HG02852 (cell line): ENCODE results near the gene MCL1.

Experiments used
- ATAC-seq: cut with Tn5 transposase; IDR thresholded peaks from one replicate; pipeline ENCODE4 v1.9.1; 2021; ENCODE audit warnings: mild to moderate bottlenecking, moderate library complexity; ENCODE audit not compliant: unreplicated experiment

The MCL1 gene

DNA sequence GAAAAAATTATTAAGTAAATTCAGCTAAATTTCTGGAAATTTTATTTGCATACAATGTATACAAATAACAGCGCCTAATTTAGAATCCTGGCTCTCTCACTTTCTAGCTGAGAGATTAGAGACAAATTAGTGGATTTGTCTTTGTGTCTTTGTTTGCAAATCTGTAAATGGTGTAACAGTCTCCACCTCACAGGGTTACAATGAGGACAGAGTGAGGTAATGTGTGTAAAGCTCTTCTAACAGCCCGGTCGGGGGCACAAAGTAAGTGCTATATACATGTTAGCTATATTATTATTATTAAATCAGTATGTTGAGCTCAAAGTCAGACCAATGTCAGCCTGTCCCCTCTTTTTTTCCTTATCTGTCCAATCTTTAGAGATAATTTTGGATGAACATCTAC lies 35.2 kb downstream of the MCL1 start:
- ATAC-seq = no peak

DNA sequence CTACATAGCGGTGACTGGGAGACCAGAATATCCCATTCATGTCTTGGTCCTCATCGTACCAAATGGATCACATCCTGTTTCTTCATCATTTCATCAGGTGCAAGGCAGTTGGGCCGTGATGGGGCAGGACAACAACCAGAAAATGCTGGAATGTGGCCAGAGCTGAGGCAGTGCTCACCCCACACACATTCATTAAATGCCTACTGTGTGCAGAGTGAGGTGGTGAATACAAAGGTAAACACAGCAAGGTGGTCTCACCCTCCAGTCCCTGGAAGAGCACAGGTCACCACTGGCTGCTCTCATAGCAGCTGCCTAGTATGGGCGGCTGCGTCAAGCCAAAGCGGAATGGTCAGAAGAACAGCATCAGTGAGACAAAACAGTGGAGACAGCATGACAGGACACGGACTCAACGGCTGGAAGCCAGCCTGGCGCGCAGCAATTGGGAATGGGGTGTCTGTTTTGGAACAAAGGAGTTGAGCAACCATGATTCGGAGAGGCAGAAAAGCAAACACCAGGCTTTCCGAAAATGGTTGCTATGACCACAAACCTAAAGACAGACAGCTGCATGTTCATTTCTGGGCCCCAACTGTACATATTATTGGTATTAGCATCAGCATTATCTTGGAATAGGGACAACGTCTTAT lies 35.8 kb downstream of the MCL1 start:
- ATAC-seq = no peak

DNA sequence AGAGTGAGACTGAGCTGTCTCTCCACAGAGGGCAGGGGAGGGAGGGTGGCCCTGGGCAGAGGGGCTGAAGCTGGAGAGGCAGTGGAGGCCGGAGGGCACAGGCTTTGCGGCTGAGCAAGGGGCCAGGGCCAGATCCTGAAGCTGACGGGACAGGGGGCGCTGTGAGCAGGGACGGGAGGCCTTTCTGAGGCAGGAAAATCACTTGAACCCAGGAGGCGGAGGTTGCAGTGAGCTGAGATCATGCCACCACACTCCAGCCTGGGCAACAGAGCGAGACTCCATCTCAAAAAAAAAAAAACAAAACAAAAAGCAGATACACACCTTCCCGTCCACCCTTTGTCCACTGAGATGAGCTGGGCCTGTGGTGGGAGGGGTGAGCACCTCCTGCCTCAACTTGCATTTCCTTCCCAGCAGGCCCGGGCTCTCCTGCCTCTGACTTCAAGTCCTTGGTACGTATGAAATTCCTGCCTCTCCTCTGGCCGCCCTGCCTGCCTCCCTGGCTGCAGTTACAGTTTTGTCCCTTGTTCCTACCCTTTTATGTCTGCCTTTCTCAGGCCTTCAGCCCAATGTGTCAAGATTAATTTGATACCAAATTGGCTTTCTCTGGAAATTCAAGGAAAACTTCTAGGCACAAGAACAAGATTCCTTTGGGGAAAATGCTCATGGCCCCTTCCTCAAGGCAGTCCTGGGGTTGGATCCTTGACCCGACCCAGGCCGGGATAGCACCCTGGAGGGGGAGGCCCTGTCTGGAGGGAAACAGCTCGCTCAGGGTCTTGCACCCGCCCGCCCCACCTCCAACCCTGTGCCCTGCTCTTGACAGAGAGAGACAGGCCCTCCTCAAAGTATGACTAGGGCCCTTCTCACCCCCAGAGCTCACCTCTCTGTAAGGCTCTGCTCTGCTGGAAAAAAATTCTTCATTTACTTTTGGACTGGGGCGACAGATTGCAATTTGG lies 41.4 kb downstream of the MCL1 start:
- no peak for ATAC-seq

DNA sequence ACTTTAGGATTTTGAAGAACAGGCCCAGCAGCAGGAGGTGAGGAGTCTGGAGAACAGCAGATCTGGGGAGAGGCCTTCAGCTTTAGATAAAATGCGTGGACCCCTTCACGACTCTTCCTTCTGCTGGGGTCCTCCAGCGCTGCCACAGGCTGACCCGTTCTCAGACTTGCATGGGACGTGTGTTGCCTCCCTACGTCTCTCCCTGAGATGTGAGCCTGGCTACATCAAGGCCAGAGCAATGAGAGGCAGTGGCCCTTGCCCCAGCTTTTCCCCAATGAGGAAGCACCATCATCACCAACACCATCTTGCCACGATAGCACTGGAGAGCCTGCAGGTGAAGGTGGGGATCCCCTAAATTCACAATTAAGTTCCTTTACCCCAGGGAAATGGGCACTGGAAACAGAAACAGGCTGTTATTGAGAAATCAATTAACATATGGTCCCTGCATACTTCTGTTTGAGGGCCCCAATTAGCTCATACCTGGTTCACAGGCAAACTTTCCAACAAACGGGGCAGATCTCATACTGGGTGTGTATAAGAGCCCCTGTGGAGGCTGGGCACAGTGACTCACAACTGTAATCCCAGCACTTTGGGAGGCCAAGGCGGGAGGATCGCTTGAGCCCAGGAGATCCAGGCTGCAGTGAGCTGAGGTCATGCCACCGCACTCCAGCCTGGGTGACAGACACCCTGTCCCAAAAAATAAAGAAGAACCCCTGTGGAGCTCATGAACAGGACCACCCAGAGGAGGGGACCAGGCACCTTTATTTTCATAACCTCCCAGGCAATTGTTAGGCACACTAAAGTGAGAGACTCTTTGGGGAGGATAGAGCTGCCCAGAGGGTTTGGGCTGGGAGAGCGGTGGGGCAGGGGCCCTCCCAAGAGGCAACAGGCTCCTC lies 42.3 kb downstream of the MCL1 start:
- no peak for ATAC-seq

DNA sequence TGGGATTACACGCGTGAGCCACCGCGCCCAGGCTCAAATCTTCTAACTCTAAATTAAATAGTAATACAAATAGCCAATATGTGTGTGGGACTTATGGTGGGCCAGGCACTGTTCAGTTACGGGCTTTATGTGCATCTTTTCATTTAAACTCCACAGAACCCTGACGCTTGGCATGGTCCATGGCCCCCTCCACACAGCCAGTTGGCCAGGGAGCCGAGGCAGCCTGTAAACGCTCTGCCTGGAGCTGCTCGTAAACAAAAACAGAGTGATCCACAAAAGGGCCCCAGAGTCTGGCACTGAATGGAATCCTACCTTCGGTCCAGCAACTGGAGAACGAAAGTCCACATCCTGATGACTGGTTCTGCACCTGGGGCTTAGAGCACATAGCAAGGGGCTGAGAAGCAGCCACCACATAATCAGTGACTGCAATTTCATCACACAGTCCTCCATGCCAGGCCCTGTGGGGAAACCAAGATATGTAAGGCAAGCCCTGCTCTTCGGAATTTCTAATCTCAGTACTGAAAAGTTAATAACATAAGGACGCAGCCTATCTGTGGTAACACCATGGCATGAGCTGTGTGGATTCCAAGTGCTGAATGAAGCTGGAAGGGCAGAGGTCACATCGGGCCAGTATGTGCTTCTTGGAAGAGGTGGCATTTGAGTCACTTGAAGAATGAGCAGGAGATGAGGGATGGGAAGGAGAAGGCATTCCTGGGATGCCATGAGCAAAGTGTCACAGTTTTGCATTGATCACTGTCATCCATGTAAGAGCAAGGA lies 43.7 kb downstream of the MCL1 start:
- no peak for ATAC-seq

DNA sequence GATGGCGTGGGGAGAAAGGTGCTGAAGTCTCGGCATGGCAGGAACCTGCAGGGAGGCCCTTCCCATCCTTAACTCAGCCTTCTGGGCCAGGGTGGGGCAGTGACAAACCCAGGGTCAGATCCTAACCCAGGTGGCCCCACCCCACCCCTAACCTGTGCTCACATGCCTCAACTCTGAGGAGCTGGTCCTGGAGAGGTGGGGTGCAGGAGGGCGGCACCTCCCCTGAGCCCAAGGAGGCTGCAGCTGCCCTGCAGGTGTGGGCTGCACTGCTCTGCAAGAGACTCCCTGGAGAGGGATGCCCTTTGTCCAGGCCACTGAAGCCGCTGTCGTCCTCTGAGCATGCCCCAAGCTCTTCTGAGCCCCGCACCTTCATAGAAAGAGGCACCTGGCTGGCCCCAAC lies 45.4 kb downstream of the MCL1 start:
- ATAC-seq = no peak

DNA sequence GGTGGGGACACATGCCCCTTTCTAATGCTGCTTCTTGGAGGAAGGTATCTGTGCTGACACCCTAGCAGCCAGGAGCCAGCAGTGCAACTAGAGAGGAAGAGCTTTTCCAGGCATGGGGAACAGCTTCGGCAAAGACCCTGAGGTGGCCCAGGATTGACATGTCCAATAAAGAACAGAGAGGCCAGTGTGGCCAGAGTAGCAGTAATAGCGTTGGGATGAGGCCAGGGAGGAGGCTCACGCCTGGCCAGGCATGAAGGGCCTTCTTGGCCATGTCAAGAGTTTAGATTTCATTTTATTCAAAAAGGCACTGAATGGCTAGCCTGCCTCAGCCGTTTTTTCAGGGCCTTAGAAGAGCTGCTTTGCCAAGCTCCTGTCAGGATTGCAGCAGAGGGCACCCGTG lies 46.5 kb downstream of the MCL1 start:
- ATAC-seq = no peak

DNA sequence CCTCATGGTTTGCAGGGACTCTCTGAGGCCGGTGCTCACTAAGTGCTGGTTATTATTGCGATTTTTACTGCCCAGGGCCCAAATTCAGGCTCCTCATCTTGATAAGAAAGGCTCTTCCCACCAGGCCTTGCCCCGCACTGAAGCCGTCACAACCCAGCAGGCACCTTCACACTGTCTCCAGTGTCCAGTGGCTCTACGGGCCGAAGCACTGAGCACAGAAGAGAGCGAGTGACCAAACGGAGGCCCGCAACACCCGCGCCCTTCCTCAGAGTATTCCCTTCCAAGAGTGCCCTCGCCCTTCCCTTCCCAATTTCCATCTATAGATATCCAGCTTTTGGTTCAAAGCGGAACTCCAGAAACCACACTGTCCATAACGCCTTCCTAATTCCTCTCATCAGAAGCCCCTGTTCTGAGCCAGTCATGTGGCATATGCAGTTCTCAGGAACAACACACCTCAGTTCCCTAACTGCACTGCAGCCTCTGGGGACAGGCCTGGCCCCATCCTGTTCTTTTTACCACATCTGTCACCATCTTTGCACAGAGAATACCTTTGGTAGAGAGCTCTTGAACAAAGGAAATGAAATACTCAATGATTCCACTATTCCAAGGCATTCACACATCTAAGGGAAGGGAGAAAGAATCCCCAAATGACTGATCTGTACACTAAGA lies 48.8 kb downstream of the MCL1 start:
- no peak for ATAC-seq

DNA sequence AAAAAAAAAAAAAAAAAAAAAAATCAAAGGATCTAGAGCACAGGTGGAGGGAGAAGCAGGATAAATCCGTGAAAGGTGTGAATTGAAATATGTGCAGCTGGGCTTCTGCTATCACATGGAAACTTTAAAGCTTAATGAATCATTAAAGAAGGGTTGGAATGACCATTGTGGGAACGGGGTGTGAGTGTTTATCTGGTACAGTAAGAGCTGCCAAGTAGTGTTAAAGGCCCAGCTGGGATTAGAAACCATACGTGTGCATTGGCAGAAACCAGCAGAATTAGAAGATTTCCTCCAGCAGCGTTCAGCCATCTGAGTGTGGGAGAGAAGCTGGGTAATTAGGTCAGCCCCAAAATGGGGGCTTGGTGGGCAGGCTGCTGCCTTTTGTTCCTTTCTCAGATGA lies 50.4 kb downstream of the MCL1 start:
- no peak for ATAC-seq

DNA sequence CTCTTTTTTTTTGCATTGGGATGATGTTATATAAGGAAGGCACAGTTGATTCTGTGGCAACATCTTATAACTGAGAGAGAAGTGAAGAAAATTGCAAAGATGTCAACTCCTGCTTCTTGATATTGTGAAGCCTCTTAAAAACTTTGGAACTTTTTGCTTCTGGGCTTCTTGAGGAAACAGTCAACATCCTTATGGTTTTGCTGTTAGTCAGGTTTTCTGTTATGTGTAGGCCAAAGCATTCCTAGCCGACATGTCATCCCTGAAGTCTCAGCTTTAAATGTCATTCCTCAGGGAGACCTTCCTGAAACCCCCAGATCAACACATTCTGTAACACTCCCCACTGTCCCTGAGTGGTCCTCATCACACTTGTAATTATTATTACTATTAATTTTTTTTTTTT lies 51.2 kb downstream of the MCL1 start:
- ATAC-seq = no peak

DNA sequence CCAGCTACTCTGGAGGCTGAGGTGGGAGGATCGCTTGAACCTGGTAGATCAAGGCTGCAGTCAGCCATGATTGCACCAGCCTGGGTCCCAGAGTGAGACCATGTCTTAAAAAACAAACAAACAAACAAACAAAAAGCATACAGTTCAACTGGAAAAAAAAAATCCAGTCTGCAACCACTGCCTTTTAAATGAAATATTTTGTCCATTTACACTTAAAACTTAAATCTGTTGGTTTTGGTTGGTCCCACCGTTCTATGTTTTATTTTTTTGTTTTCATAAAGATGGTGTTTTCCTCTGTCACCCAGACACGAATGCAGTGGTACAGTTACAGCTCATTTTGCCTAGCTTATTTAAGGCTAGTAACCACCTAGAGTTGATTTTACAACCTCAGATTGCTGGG lies 54.1 kb downstream of the MCL1 start:
- ATAC-seq = no peak
